Upper lobe of left lung (tissue), 6 donors: Measurements from ENCODE around the gene GMDS. TPM values are rescaled to one million over a fixed set of nuclear protein-coding genes. Genes with fewer than 3 reads are reported as not detected.

Experiments used
- ATAC-seq, 2 donors: fragments of 200-7000 bp; cut with Tn5 transposase; one replicate each; pipeline ENCODE4 v1.9.1; 2022; ENCODE audit warnings: mild to moderate bottlenecking in 2 of 2, moderate library complexity in 2 of 2; ENCODE audit not compliant: low FRiP score in 2 of 2
- DNase-seq, 2 donors: peaks; one replicate each; pipeline ENCODE4 v3.0.0-alpha.2; 2019 to 2020
- H3K27ac ChIP-seq, 4 donors: fragments of 200-600 bp; sonication (generic); one replicate each; pipeline ENCODE4 v1.5.1; 2016 to 2019
- H3K27me3 ChIP-seq, 4 donors: fragments of 200-600 bp; sonication (generic); one replicate each; pipeline ENCODE4 v1.5.1; 2017 to 2019
- H3K36me3 ChIP-seq, 4 donors: fragments of 200-600 bp; sonication (generic); one replicate each; pipeline ENCODE4 v1.5.1; 2016 to 2019
- H3K4me1 ChIP-seq, 4 donors: fragments of 200-600 bp; sonication (generic); one replicate each; pipeline ENCODE4 v1.5.1; 2018 to 2019
- H3K4me3 ChIP-seq, 4 donors: fragments of 200-600 bp; sonication (generic); one replicate each; pipeline ENCODE4 v1.5.1; 2017 to 2019; ENCODE audit warnings: mild to moderate bottlenecking in 2 of 4, moderate library complexity in 1 of 4
- H3K9me3 ChIP-seq, 4 donors: fragments of 200-600 bp; sonication (generic); one replicate each; pipeline ENCODE4 v1.5.1; 2018 to 2019
- EP300 ChIP-seq, 4 donors: sonication (generic); formaldehyde crosslinking; IDR thresholded peaks; one replicate each; pipeline ENCODE4 v1.5.1; 2017; ENCODE audit warnings: antibody characterized with exemption in 4 of 4, control low read depth in 2 of 4
- POLR2A ChIP-seq, 4 donors: fragments of 450-650 bp; IDR thresholded peaks; one replicate each; pipeline ENCODE4 v1.5.1; 2016 to 2017; ENCODE audit warnings: antibody characterized with exemption in 4 of 4, mild to moderate bottlenecking in 2 of 4
- POLR2AphosphoS5 ChIP-seq, 2 donors: sonication (generic); formaldehyde crosslinking; IDR thresholded peaks; one replicate each; pipeline ENCODE4 v1.5.1; 2017; ENCODE audit warnings: antibody characterized with exemption in 2 of 2
- WGBS, 2 donors: methylation state at CpG; one replicate each; pipeline ENCODE4 v1.1.5; 2017 to 2018; 5-methylcytosine and 5-hydroxymethylcytosine counted together
- total RNA-seq, 6 donors: library from RNA; depleted of rRNA in 4 of 6; stranded (reverse); fragments of >200 nt in 4 of 6; gene quantifications; one replicate each; pipeline versions ENCODE4 v1.1.0 to v1.2.1, GENCODE V29; 2016 to 2021
- TF ChIP-seq, protein P1 (sequence below), 6 experiments: fragments of 450-650 bp in 4 of 6; fragments of 200-600 bp in 2 of 6; sonication (generic) in 2 of 6; IDR thresholded peaks; one replicate each; pipeline ENCODE4 v1.5.1; 2016 to 2019; ENCODE audit warnings: antibody characterized with exemption in 6 of 6
- donor health status: DM: no; HTN: no; CAD: no; lungs with moderate emphysema.
- donor health status: DM: no; HTN: yes; CAD: no; lungs with severe emphysema.

The GMDS gene
- total RNA-seq, 6 donors from 2014 or later: 7.6 to 17.8 (median 14.1) TPM

DNA sequence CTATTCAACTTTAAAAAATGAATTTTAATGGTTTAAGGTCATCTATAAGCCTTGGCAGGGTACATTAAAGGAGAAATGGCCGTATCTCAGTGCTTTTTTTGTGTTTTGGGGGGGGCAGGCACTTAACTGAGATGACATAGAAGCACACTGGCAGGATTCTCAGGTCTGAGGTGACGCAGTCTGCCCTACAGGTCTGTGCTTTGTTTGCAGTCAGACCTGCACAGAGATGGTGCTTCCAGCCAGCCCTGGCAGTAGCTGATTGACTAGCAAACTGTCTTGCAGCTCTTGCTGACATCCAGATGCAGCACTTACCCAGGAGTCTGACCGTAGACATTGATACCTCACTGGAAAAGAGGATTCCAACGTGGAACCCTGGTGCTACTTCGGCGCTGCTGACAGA lies 386.5 kb downstream of the GMDS start:
- no peaks in the 10 kb centered on the region for H3K4me1 ChIP-seq
- TF ChIP-seq POLR2A (IDR thresholded peaks at IDR 0.05): no peak
- TF ChIP-seq, protein P1, sequence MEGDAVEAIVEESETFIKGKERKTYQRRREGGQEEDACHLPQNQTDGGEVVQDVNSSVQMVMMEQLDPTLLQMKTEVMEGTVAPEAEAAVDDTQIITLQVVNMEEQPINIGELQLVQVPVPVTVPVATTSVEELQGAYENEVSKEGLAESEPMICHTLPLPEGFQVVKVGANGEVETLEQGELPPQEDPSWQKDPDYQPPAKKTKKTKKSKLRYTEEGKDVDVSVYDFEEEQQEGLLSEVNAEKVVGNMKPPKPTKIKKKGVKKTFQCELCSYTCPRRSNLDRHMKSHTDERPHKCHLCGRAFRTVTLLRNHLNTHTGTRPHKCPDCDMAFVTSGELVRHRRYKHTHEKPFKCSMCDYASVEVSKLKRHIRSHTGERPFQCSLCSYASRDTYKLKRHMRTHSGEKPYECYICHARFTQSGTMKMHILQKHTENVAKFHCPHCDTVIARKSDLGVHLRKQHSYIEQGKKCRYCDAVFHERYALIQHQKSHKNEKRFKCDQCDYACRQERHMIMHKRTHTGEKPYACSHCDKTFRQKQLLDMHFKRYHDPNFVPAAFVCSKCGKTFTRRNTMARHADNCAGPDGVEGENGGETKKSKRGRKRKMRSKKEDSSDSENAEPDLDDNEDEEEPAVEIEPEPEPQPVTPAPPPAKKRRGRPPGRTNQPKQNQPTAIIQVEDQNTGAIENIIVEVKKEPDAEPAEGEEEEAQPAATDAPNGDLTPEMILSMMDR (IDR thresholded peaks at IDR 0.05): no peak
- no peak for TF ChIP-seq POLR2AphosphoS5 (IDR thresholded peaks at IDR 0.05)
- TF ChIP-seq EP300 (IDR thresholded peaks at IDR 0.05): no peak
- H3K36me3 ChIP-seq: no peaks in the 10 kb centered on the region
- no peaks in the 10 kb centered on the region for H3K9me3 ChIP-seq
- DNase-seq: no peak
- WGBS, 2 donors: 92 to 94% methylated on average over 6 of the region's 6 CpGs
- no peak overlapping the region for H3K4me3 ChIP-seq
- no peak for ATAC-seq
- no peaks in the 10 kb centered on the region for H3K27me3 ChIP-seq
- no peak overlapping the region for H3K27ac ChIP-seq

DNA sequence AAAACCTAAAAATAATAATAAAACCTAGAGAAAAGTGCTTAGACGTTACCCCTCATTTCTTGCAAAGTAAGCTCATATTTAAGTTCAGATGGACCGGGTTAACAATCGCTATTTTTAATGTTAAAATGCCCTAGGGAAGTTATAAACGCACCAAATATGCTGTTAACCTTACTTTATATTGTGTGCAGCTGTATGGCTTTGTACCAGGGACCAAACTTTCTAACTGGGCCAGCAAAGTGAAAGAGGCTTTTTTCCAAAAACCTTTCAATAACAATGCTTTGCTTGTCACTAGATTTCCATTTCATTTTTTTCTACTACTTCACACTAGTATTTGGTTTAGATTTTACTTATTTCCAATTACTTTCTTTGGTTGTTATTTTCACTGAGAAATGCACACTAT lies 387.2 kb downstream of the GMDS start:
- ATAC-seq: no peak
- Histone ChIP-seq H3K4me3 (no peak overlapping the region), H3K27ac (no peak overlapping the region), H3K27me3 (no peaks in the 10 kb centered on the region), H3K4me1 (no peaks in the 10 kb centered on the region), H3K36me3 (no peaks in the 10 kb centered on the region), H3K9me3 (no peaks in the 10 kb centered on the region)
- TF ChIP-seq POLR2AphosphoS5 (IDR thresholded peaks at IDR 0.05) (no peak), EP300 (IDR thresholded peaks at IDR 0.05) (no peak), POLR2A (IDR thresholded peaks at IDR 0.05) (no peak)
- TF ChIP-seq, protein P1 (IDR thresholded peaks at IDR 0.05): no peak
- DNase-seq: no peak
- WGBS, 2 donors: 79 to 80% methylated on average over 4 of the region's 4 CpGs

DNA sequence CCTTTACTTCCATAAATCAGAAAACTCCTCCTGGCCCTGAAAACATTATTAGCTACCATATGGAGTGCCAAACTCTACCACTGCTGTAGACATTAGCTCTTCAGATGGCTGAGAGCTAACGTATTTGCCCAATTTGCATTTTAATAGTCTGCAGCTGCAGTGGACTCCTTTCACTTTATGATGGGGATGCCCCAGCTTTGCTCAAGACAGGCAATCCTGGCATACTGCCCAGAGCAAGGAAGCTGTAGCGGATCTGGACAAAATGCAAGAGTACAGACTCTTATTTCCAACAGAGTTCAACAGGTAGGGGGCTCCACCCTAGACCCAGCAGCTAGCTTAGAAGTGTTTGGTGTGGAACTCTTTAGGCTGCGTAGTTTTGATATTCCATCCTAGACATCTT lies 389.0 kb downstream of the GMDS start:
- no peak overlapping the region for H3K4me3 ChIP-seq
- H3K27me3 ChIP-seq: no peaks in the 10 kb centered on the region
- ATAC-seq: no peak
- DNase-seq: peak in 1 of 2 donors; percentile 30
- H3K36me3 ChIP-seq: no peaks in the 10 kb centered on the region
- no peak for TF ChIP-seq EP300 (IDR thresholded peaks at IDR 0.05)
- TF ChIP-seq, protein P1 (IDR thresholded peaks at IDR 0.05): no peak
- WGBS, 2 donors: 43 to 51% methylated on average over 3 of the region's 3 CpGs
- H3K27ac ChIP-seq: no peak overlapping the region
- H3K4me1 ChIP-seq: no peaks in the 10 kb centered on the region
- no peaks in the 10 kb centered on the region for H3K9me3 ChIP-seq

DNA sequence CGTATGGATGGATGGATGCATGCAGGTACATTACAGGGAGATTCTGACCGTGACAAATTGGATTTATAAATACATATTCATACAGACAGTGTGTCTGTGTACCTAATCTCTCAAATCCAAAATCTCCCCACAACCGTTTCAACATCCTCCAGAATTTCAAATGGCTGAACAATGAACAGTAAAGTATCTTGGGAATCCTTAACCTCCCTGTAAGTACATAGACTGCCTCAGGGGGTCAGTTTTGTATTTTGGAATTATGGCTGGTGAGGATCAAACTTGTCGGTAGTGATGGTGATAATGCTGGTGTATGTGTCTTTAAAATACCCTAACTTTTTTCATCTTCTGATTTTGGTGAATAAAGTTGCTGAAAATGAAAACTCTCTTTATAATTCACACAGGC lies 389.5 kb downstream of the GMDS start:
- TF ChIP-seq, protein P1 (IDR thresholded peaks at IDR 0.05): no peak
- TF ChIP-seq EP300 (IDR thresholded peaks at IDR 0.05) (no peak), POLR2A (IDR thresholded peaks at IDR 0.05) (no peak), POLR2AphosphoS5 (IDR thresholded peaks at IDR 0.05) (no peak)
- WGBS, 2 donors: 79 to 85% methylated on average over 4 of the region's 4 CpGs
- H3K36me3 ChIP-seq: no peaks in the 10 kb centered on the region
- H3K27ac ChIP-seq: no peak overlapping the region
- no peak for ATAC-seq
- H3K9me3 ChIP-seq: no peaks in the 10 kb centered on the region
- H3K27me3 ChIP-seq: no peaks in the 10 kb centered on the region
- no peak for DNase-seq
- H3K4me3 ChIP-seq: no peak overlapping the region
- no peaks in the 10 kb centered on the region for H3K4me1 ChIP-seq

DNA sequence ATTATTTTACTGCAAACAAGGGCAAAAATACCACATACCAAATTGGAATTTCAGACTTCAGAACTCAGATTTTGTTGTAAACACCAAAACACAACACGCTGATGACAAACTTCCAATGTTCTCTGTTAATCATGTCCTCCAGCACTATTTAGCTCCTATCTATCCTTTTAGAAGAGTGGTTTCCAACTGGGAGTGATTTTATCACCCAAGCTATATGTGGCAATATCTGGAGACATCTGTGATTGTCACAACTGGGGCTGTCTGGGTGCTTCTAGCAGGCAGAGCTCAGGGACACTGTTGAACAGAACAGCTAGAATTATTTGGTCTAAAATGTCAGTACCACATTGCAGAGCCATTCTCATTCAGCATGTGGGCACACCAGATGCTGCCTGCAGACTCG lies 391.1 kb downstream of the GMDS start:
- DNase-seq: no peak
- WGBS, 2 donors: 97 to 98% methylated on average over 2 of the region's 2 CpGs
- H3K27me3 ChIP-seq: no peaks in the 10 kb centered on the region
- TF ChIP-seq POLR2AphosphoS5 (IDR thresholded peaks at IDR 0.05) (no peak), EP300 (IDR thresholded peaks at IDR 0.05) (no peak)
- TF ChIP-seq, protein P1 (IDR thresholded peaks at IDR 0.05): no peak
- no peak overlapping the region for H3K27ac ChIP-seq
- peaks cover 0 to 9% (median 0%) of the 10 kb centered on the region in 4 donors for H3K4me1 ChIP-seq
- ATAC-seq: no peak
- H3K9me3 ChIP-seq: no peaks in the 10 kb centered on the region
- no peak overlapping the region for H3K4me3 ChIP-seq
- no peaks in the 10 kb centered on the region for H3K36me3 ChIP-seq
